ENCODE data around the gene FOXD2.
"Not testable (repeated sequence)": the region's sequence is repeated elsewhere in the genome, so short reads cannot be mapped to it uniquely, and the experiment has no call there.

FOXD2 gene

DNA sequence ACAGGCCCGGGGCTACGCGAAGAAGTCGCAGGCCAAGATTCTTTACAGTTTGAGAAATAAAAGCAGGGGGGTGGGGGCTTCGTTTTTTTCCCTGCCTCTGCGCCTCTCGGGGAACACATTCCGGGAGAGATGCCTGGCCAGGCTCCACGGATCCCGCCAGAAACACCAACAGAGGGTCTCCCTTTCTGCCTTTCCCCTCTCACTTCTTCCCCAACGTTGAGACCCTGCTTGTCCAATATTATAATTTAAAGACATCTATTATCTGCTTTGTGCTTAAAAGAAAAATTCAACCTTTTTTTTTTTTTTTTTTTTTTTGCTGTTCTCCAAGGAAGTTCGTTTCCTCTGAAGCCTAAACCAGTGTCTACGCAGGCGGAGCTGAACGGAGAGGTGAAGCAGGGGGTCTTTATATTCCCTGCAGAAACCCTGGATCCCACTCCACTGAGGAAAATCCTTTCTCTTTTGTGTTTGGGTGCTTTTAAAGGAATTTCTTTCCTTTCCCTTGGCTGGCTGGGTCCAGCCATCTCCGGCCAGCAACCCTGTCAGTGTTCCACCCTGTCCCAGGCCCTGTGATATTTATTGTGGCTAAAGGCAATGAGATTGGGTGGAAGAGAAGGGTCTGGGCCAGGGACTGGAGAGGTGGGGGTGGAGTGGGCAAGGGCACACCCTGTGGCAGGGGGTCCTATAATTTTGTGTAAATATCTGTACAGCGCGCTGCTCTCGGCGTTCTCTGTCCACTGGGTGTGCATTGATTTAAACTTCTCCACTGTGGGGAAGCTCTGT, 2.2 kb downstream of the FOXD2 start:
- no peak for DNase-seq (ENCODE audit: low read depth in 2 of 2)

DNA sequence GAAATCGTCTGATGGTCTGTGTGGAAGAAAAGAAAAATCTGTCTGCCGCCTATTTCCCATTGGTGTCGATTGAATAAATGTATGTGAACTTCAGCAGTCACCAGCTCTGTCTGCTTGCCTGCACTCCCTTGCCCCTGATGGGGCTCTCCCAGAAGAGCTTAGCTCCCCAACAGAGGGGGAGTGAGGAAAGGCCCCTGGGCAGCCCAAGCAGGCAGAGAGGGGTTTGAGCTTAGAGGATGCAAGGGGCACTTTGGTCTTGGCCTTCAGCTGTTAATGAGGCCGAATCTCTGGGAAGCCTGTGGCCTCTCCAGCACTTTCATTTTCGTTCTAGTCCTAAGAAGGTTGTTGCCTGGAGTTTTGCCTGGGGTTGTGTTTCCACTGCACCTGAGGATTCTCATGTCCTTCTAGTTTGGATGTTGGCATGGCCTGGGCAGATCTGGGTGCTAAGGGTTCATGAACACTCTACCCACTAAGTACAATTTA, 2.8 kb downstream of the FOXD2 start:
- DNase-seq (ENCODE audit: low read depth in 2 of 2) = no peak

DNA sequence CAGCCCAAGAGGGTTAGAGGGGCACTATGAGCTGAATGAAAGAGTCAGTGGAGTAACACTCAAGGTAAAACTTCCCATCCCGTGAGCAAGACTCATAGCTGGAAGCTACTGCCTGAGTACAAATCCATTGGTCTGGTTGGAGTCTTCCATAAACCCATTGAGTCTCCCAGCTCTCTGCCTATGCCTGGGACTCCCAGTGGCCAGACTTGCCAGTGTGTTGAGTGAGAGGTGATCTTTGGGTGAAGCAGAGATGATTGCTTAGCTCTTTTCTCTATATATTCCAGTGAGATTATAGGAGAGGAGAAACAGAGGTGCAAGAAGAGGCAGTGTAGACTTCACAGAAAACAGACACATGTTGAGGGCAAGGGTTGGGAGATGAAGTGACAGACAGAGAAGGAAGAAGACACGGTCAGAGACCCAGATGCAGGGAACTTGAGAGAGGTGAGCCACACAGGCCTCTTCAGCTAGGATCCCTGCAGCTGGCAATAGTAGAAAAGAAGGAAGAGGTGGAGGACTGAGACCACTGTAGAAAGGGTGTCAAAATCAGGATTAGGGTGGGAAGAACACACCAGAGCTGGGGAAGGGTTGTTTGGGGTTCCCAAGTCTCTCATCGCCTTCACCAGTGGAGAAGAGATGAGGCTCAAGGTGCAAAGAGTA, 3.7 kb downstream of the FOXD2 start:
- DNase-seq (ENCODE audit: low read depth in 2 of 2) = no peak

DNA sequence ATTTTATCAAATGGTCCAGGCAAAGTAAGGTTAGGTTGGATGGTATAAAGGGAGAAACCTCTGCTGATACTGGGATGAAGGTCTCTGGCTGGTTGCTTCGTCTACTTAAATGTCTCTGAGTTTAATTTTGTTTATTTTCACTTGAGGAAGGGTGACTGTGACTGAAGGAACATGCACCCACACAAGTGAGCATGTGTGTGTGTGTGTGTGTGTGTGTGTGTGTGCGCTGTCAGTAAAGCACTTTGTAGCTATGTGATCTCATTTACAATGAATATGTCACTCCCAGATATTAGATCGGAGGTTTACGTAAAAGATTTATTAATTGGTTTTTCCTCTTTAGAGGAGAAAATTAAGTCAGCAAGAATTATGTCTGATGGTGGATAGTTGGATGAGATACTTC, 4.4 kb downstream of the FOXD2 start:
- no peak for DNase-seq (ENCODE audit: low read depth in 2 of 2)

DNA sequence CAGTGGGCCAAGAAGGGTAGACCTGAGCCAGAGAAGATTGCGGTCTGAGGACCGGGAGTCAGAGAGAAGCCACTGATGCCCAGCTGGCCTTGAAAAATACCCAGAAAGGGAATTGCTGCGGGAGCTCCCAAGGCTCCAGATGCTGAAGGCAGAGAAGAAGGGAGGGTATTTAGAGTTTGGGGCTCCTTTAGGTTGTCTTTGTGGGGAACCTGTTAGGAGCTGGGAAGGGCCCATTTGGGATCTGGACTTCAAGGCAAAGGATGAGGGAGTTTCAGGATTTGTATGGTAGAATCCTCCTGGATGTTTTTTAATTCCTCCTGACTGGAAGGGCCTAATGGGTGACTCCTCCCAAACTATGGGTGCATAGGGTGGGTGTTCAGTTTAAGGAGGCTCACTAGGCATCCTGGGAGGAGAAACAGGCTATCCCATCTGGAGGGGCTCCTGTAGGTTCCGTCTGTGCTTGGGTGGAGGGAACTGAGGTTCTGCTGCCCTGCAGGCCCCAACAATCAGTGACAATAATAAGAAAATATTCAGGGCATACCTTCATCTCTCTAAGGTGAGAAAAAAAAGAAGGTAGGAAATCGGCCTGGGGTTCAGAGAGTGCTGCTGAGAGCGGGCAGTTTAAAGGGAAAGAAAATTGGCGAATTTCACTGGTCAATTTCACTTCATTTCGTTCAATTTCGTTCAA, 5.1 kb downstream of the FOXD2 start:
- DNase-seq (ENCODE audit: low read depth in 2 of 2) = no peak

DNA sequence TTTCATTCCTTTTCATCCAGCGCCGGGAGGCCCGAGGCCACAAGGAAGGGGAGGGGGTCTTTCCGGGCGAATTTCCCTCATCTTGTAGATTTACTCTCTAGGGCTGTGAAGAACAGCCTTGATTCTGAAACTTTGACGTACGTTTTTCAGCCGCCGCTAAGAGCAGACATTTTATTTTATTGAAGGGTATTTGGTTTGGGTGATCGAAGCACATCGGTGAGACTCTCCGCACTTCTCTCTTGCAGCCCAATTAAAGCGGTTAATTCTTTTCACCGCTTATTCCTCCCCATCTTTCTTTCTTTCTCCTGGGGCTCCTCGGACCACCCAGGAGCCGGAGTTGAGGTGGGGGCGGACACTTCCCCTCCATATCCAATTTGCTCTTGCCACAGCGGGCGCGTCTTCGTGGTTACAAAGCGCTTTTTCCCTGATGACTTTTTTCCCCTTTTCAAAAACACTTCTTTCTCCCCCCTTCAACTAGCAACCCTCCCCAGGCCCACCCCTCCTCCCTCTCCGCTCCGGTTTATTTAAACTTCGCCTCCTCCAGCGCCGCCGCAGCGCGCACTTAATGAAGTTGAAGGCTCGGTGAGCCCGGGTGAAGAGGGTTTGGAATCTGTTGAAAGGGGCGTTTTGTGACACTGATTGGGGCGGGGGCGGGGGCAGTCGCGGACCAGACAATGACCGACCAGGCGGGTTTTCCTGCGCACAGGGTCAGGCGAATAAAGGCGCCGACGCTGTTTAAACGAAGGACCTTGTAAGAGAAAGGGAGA, 5.9 kb downstream of the FOXD2 start:
- DNase-seq (ENCODE audit: low read depth in 2 of 2) = no peak

DNA sequence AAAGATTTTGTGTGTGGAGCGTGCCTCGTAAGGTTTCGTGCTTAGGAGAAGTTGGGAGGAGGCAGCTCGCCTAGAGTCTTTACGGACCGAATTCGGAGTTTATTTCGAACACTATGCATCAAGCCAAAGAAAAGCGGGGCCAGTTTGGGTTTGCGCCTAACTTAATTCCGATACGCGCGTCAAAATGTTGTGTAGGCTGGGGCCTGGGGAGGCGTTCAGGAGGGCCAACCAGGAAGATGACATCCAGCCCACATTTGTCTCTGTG, 6.4 kb downstream of the FOXD2 start:
- no peak for DNase-seq (ENCODE audit: low read depth in 2 of 2)

DNA sequence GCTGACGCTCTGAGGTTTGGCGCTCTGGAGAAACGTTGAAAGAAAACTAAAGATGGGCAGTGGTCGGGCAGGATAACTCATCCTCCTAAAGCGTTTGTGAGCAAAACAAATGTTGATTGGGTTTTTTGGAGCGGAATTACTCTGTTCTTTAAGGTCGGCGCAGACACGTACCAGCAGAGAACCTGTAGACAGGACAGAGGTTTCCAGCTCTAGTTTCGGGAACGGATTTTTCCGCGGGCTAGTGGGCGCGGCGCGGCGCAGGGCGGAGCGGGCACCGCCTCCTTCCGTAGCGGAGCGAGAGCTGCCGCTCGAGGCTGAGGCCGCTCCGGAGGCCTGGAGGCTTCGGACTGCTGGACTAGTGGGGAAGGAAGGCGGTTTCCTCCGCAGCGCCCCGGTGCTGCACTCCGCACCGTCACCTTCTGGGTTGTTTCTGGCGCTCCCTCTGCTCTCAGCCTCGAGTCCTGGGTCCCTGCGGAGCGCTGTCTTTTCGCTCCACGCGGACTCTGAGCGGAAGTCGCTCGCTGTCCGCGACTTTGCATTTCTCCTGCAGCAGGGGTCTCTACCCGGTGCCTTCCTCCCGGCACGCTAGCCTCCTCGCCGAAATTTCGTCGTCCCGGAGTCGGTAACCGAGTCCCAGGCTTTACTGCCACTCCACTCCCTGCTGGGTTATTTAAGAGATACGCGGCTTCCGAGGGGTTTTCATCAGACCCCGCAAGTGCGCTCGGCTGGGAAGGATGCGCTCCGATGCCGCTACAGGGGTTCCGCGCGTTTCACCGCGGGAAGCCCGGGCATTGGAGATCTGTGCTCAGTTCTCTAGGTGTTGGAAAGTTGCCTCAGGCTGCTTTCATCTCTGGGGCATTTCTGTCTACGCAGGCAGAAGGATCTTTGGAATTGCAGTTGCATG, 7.0 kb downstream of the FOXD2 start:
- no peak for DNase-seq (ENCODE audit: low read depth in 2 of 2)

DNA sequence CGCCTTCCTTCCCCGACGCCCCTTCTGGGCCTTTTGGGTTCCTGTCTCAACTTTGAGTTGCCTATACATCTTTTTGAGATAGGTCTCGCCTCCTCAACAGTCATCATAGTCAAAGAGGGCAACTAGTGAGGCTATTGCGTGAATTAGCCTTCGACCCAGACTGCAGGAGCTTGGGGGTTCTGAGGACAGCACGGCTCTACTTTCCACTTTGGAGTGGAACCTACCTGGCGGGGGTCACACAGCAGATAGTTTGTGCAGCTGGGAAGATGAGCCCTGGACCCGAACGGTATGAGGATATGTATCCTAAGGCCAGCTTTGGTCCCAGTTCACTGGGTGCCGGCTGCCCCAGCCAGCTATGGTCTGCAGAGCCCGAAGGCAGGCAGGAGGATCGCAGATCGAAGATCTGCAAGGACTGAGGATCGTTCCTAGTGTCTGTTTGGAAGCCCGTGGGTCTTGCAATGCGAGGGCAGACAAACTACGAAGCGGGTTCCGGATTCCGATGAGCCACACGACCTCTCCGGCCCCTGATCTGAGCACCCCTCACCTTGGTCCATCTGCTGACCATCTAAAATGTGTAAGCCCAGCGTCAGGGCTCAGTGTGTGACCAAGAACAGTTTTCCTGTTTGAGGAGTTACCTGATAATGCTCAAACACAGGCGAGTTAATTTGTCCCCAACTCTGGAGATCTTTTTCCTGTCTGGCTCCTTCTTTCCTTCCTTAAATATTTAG, 8.1 kb downstream of the FOXD2 start:
- DNase-seq (ENCODE audit: low read depth in 2 of 2) = no peak

DNA sequence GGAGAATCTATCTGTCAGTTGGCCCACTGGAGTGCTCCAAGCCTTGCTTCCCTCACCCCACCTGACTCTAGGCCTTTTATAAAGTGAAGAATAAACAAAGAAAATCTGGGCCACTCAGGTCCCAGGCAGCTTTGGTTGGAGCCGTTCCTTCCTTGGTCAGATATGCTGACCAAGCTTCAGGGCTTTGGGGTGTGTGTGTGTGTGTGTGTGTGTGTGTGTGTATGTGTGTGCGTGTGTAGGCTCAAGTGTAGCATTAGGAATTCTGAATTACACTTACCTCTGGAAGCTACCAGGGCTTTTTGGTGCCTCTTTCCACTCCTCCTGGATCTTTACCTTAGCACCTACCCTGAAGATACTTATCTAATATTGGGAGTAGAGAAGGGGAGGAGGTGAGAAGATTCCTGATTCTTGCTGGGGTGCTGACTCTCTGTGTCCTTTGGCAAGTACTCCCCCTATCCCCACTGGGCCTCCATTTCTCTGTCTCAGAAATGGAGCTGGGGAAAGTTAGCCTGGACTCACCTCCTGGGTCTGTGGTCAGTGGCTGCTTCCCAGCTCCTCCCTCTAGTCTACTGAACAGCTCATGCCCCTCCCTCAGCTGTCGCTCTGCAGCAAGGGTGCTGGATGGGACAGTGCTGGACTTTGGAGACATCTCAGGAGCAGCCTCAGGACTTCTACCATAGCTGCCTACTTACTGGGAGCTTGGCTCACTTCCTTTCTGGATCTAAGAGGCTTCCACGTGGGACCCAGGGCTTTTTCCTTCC, 10.8 kb downstream of the FOXD2 start:
- no peak for DNase-seq (ENCODE audit: low read depth in 2 of 2)

DNA sequence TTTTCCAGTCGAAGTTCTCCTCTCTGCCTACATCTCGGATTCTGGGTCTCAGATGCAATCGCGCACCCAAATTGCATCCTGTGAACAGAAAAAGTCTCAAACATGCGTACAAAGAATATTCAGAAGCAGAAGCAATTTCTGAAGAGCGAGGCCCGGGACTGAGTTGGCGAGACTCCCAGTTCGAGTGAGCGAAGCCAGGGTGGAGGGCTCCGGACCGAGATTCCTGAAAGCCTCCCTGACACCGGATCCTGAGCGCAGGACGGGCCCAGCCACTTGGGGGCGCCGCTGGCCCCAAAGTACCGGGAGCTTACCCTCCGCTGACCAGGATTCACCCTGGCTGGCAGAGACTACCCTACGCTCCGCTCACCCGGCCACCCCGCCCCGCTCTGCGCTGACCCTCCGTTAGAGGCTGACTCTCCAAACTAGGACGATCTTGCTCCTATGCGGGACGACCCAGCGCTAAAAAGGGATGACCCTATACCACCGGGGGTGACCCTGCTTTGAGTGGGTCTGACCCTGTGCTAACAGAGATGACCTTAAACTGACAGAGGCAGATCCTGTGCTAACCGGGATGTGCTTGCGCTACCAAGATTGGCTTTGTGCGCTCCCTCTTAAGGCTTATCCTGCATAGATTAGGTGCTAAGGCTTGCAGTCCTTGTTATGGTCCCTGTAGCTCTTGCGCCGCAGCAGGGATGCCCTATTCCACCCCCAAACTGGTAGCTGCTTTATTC, 12.1 kb downstream of the FOXD2 start:
- DNase-seq (ENCODE audit: low read depth in 2 of 2) = no peak

DNA sequence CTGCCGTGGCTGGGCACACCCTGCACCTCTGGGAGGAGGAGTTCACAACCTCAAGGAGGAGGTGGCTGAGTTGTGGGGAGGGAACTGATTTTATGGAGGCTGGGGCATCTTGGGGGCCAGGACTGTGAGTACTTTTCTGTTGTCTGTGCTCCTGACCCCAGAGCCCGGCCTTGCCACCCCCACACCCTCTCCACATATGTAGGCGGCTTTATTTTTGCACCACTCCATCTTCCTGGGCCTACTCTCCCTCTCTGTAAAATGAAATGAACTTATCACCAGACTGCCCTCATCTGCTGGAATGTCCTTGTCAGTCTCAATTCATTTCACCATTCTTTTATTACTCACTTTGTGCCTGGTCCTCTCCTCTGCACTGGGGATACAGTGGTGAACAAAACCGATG, 12.8 kb downstream of the FOXD2 start:
- no peak for DNase-seq (ENCODE audit: low read depth in 2 of 2)

DNA sequence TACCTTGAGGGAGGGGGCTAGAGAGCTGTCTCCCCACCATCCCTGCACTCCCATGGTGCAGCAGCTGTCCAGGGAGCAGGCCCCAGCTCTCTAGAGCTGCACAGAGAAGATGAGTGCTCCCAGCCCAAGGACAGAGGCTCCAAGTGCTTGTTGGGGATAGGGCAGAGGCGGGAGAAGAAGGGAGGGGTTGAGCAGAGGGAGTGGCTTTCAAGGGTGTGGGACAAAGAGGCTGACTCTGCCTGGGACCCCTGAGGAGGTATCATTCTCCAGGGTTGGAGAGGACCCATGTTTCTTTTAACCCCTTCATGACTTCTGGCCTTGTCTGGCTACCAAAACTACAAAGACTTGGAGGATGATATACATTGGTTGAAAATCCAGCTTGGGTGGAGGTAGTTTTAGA, 14.6 kb downstream of the FOXD2 start:
- DNase-seq (ENCODE audit: low read depth in 2 of 2) = no peak

DNA sequence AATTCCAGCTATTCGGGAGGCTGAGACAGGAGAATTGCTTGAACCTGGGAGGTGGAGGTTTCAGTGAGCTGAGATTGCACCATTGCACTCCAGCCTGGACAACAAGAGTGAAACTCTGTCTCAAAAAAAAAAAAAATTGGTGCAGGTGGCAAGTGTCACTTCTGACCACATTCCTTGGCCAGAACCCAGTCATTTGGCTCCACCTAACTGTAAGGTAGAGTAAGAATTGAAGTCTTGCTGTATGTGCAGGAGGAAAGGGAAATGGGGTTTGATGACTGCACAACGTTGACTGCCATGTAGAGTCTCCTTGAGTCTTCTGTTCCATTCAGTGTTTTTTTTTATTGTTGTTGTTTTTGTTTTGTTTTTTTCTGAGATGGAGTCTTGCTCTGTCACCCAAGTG, 16.1 kb downstream of the FOXD2 start:
- DNase-seq (ENCODE audit: low read depth in 2 of 2) = not testable (repeated sequence)

DNA sequence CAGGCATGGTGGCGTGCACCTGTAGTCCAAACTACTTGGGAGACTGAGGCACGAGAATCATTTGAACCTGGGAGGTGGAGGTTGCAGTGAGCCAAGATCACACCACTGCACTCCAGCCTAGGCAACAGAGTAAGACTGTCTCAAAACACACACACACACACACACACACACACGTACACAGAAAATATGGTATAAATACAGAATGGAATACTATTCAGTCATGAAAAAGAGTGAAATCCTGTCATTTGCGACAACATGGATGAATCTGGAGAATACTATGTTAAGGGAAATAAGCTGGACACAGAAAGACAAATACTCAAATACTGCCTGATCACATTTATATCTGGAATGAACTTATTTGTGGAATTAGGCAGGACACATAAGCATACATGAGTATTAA, 18.4 kb downstream of the FOXD2 start:
- no peak for DNase-seq (ENCODE audit: low read depth in 2 of 2)

DNA sequence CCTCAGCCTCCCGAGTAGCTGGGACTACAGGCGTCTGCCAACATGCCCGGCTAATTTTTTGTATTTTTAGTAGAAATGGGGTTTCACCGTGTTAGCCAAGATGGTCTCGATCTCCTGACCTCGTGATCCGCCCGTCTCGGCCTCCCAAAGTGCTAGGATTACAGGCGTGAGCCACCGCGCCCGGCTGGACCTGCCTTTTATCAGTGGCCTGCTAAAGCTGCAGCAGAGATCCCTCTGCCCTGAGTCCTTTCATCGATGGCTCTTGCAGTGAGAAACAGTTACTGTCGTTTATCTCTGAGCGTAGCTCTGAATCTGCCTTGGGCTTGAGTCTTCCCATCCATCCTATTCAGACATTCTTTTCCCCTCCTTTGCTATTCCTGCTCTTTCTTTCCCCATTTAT, 19.7 kb downstream of the FOXD2 start:
- DNase-seq (ENCODE audit: low read depth in 2 of 2) = not testable (repeated sequence)

DNA sequence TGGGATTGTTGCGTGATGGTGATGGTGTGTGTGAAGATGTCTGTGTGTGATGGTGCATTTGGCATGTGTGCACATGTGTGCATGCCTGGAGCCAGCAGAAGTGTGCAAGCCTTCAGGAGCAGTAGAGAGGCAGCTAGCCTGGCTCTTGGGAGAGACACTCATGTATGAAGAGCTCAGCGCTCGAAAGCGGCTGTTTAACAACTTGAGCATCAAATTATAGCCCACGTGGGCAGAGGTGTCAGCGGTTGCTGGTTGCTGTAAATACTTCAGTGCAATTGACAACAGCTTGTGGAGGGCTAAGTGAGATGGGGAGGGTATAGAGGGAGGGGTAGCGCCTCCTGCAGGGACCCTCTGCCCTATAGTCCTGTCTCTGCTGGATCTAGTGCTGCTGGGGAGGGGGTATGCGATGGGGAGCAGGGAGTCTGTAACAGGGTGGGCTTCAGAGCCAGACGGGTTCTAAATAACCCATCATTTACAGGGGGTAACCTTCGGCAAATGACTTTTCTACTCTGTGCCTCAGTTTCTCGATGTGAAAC, 21.5 kb downstream of the FOXD2 start:
- DNase-seq (ENCODE audit: low read depth in 2 of 2) = no peak

DNA sequence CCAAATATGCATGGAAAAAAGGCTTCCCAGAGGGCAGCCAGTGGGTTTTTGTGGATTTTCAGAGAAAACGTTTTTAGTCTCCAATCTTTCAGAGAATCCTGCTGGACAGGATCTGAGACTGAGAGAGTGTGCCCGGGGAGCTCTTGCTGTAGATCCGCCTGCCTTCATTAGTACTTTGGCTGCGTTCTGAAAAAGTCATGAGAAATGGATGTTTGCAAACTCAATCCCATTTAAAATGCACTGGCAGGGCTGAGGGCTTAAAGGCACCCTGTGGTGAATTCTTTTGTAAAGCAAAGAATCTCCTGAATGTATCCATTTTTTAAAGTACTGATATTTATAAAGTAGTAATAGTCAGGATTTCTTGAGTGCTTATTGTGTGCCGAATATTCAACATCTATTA, 22.2 kb downstream of the FOXD2 start:
- no peak for DNase-seq (ENCODE audit: low read depth in 2 of 2)

DNA sequence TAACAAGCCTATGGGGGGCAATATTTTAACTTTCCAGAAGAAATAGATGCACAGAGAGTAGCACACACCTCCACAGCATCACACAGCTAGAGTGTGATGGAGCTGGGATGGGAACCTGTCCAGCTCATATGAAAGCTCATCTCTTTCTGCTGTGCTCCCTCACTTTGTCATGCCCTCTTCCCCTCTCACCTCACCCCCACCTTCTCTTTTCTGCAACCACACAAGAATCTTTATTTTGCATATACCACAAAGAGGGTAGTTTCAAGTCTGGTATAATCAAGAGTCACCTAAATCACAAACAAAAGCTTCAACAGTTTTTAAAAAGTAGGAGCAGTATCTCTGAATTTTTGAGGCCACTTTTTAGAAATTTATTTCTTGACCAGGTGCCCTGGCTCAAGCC, 22.6 kb downstream of the FOXD2 start:
- DNase-seq (ENCODE audit: low read depth in 2 of 2) = no peak

Measured in activated CD8-positive, alpha-beta memory T cell treated with anti-CD3 and anti-CD28 coated beads for 4 hours (primary cell).